Breast epithelium (tissue), 4 donors: ENCODE results near the gene SPIN1. TPM values are rescaled to one million over a fixed set of nuclear protein-coding genes. Genes with fewer than 3 reads are reported as not detected.

Experiments used
- DNase-seq, 2 donors: peaks; one replicate each; pipeline ENCODE4 v3.0.0-alpha.2; 2019; ENCODE audit warnings: low spot score in 2 of 2
- H3K27ac ChIP-seq, 2 donors: fragments of 200-600 bp; sonication (generic) in 1 of 2; one replicate each; pipeline ENCODE4 v1.5.1; 2016 to 2019; ENCODE audit warnings: mild to moderate bottlenecking in 1 of 2
- H3K27me3 ChIP-seq, 2 donors: fragments of 200-600 bp; sonication (generic) in 1 of 2; one replicate each; pipeline versions ENCODE4 v1.5.1 to v1.6.0; 2017 to 2019; ENCODE audit warnings: control low read depth in 1 of 2, mild to moderate bottlenecking in 1 of 2
- H3K36me3 ChIP-seq: fragments of 200-600 bp; one replicate; pipeline ENCODE4 v1.5.1; 2019
- H3K4me1 ChIP-seq, 2 donors: fragments of 200-600 bp; sonication (generic); one replicate each; pipeline ENCODE4 v1.5.1; 2016 to 2019; ENCODE audit warnings: control low read depth in 1 of 2
- H3K4me3 ChIP-seq, 3 donors: fragments of 200-600 bp; sonication (generic); 1 replicate in 2 of 3; 2 replicates in 1 of 3; pipeline ENCODE4 v1.5.1; 2016 to 2019; ENCODE audit warnings: mild to moderate bottlenecking in 3 of 3, moderate library complexity in 2 of 3
- H3K9me3 ChIP-seq, 2 donors: fragments of 200-600 bp; sonication (generic) in 1 of 2; one replicate each; pipeline ENCODE4 v1.5.1; 2016 to 2019; ENCODE audit warnings: control low read depth in 1 of 2
- CTCF ChIP-seq, 3 donors: fragments of 450-650 bp; IDR thresholded peaks; one replicate each; pipeline ENCODE4 v1.5.1; 2016 to 2017; ENCODE audit warnings: antibody characterized with exemption in 3 of 3, mild to moderate bottlenecking in 3 of 3, moderate library complexity in 3 of 3
- POLR2A ChIP-seq: fragments of 450-650 bp; IDR thresholded peaks from one replicate; pipeline ENCODE4 v1.6.1; 2016; ENCODE audit warnings: antibody characterized with exemption, mild to moderate bottlenecking, moderate library complexity
- POLR2AphosphoS5 ChIP-seq, 3 donors: sonication (generic); formaldehyde crosslinking; IDR thresholded peaks; one replicate each; pipeline ENCODE4 v1.6.1; 2017; ENCODE audit warnings: antibody characterized with exemption in 3 of 3
- intact Hi-C: fragments of 100-400 bp; cut with DNase I; formaldehyde crosslinking; loops from one replicate; pipeline ENCODE4 v1.15.1; 2023; ENCODE audit warnings: low total_unique reads
- total RNA-seq, 3 donors: library from RNA; depleted of rRNA; stranded (reverse); fragments of >200 nt; gene quantifications; one replicate each; pipeline ENCODE4 v1.1.0, GENCODE V29; 2016

SPIN1 gene
- total RNA-seq, 3 donors from 2014 or later = 71.8 to 125 (median 103) TPM

DNA sequence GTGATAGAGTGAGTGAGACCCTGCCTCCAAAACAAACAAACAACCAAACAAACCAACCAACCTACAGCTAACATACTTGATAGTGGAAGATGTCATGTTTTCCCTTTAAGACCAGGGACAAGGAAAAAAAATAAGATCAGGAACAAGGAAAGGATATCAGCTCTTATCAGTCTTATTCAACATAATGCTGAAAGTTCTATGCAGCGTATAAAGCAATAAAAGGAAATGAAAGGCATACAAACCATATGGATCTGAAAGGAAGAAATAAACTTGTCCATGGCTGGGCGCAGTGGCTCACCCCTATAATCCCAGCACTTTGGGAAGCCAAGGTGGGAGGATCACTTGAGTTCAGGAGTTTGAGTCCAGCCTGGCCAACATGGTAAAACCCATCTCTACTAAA is 23.5 kb upstream of the SPIN1 start:
- TF ChIP-seq POLR2AphosphoS5 (IDR thresholded peaks at IDR 0.05) (no peak), CTCF (IDR thresholded peaks at IDR 0.05) (no peak), POLR2A (no peak)
- DNase-seq = no peak
- no peak overlapping the region for H3K4me3 ChIP-seq

GRCh38 chr9:88370346-88370745 is 17.9 kb upstream of the SPIN1 start:
- Histone ChIP-seq H3K4me1 (no peaks in the 10 kb centered on the region), H3K27me3 (no peaks in the 10 kb centered on the region), H3K27ac (no peak overlapping the region), H3K9me3 (peaks cover 5 to 6% of the 10 kb centered on the region in 2 donors), H3K4me3 (no peak overlapping the region), H3K36me3 (no peaks in the 10 kb centered on the region)
- no peak for DNase-seq
- intact Hi-C loops = no loop called here
- TF ChIP-seq POLR2AphosphoS5 (IDR thresholded peaks at IDR 0.05) = no peak
- no peak for TF ChIP-seq POLR2A
- TF ChIP-seq CTCF (IDR thresholded peaks at IDR 0.05) = no peak

More for the DNA sequence above, 23.5 kb upstream of the SPIN1 start:
- no peaks in the 10 kb centered on the region for H3K4me1 ChIP-seq
- H3K27ac ChIP-seq = no peak overlapping the region
- no peaks in the 10 kb centered on the region for H3K36me3 ChIP-seq
- intact Hi-C loops = no loop called here
- peaks cover 5 to 6% of the 10 kb centered on the region in 2 donors for H3K9me3 ChIP-seq
- no peaks in the 10 kb centered on the region for H3K27me3 ChIP-seq

DNA sequence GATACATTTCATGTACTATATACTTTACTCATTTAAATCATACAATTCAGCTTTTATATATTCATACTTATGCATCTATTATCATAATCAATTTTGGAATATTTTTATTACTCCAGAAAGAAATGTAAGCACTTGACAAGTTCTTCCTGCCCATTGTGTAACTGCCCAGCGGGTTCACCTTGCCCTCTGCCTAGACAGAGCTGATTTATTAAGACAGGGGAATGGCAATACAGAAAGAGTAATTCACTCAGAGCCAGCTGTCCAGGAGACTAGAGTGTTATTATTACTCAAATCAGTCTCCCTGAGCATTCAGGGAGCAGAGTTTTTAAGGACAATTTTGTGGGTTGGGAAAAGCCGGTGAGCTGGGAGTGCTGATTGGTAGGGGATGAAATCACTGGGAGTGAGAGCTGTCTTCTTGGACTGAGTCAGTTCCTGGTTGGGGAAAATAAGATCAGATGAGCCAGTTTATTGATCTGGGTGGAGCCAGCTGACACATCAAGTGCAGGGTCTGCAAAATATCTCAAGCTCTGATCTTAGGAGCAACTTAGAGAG is 16.1 kb upstream of the SPIN1 start:
- H3K4me3 ChIP-seq = no peak overlapping the region
- no peaks in the 10 kb centered on the region for H3K4me1 ChIP-seq
- peaks cover 6 to 10% of the 10 kb centered on the region in 2 donors for H3K9me3 ChIP-seq
- DNase-seq = no peak
- H3K27ac ChIP-seq = no peak overlapping the region
- TF ChIP-seq CTCF (IDR thresholded peaks at IDR 0.05) (no peak), POLR2AphosphoS5 (IDR thresholded peaks at IDR 0.05) (no peak), POLR2A (no peak)
- H3K27me3 ChIP-seq = no peaks in the 10 kb centered on the region
- no peaks in the 10 kb centered on the region for H3K36me3 ChIP-seq
- intact Hi-C loops = no loop called here

GRCh38 chr9:88373045-88373444 is 15.2 kb upstream of the SPIN1 start:
- intact Hi-C loops = no loop called here
- DNase-seq = no peak
- TF ChIP-seq POLR2A = no peak
- no peak for TF ChIP-seq POLR2AphosphoS5 (IDR thresholded peaks at IDR 0.05)
- TF ChIP-seq CTCF (IDR thresholded peaks at IDR 0.05) = no peak

DNA sequence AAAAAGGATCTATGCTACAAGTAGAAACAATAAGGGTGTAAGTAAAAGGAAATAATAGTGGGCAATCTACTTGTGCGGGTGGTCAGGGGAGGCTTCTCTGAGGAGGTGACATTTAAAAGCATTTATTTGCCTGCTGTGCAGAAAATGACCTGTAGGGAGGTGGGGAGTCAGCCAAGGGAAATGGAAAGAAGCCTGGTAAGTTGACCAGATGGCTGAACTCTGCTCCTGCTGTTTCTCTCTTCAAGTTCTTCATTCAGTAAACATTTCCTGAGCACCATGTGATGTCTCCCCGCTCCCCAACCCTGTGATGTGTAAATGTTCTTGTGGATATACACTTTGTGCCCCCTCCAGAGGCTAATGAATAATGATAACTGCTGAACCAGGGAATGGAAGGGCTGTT is 9.9 kb upstream of the SPIN1 start:
- DNase-seq = no peak

More at GRCh38 chr9:88373045-88373444, 15.2 kb upstream of the SPIN1 start:
- Histone ChIP-seq H3K4me3 (no peak overlapping the region), H3K4me1 (no peaks in the 10 kb centered on the region), H3K27me3 (no peaks in the 10 kb centered on the region), H3K36me3 (no peaks in the 10 kb centered on the region), H3K9me3 (peaks cover 3 to 9% of the 10 kb centered on the region in 2 donors), H3K27ac (no peak overlapping the region)

More for the DNA sequence above, 9.9 kb upstream of the SPIN1 start:
- H3K27ac ChIP-seq = no peak overlapping the region
- H3K4me1 ChIP-seq = no peaks in the 10 kb centered on the region
- peaks cover 0 to 4% of the 10 kb centered on the region in 2 donors for H3K9me3 ChIP-seq
- no peaks in the 10 kb centered on the region for H3K27me3 ChIP-seq
- no peaks in the 10 kb centered on the region for H3K36me3 ChIP-seq
- H3K4me3 ChIP-seq = no peak overlapping the region
- intact Hi-C loops = loop anchor here (2.0 kb wide), 1 partner anchor 76 kb away; no protein-coding TSS in a partner anchor
- TF ChIP-seq POLR2AphosphoS5 (IDR thresholded peaks at IDR 0.05) = no peak
- TF ChIP-seq POLR2A = no peak
- TF ChIP-seq CTCF (IDR thresholded peaks at IDR 0.05) = no peak
